Kidney (tissue), 22 donors: ENCODE measurements around the gene AKR1A1. TPM values are rescaled to one million over a fixed set of nuclear protein-coding genes. Genes with fewer than 3 reads are reported as not detected.

Experiments
- DNase-seq, 5 donors: peaks; one replicate each; pipeline ENCODE4 v3.0.0-alpha.2; 2013 to 2020
- FAIRE-seq: peaks from 2 replicates; lab custom pipeline; 2012; peaks lifted over from hg19 to GRCh38; lab: Jason Lieb, UNC
- H3K27ac ChIP-seq, 2 donors: one replicate each; pipeline ENCODE4 v1.7.0; 2013; ENCODE audit warnings: low read depth in 2 of 2, low read length in 2 of 2, inconsistent platforms in 1 of 2
- H3K27me3 ChIP-seq: one replicate; pipeline ENCODE4 v1.7.1; 2013; ENCODE audit warnings: low read length, inconsistent platforms; ENCODE audit not compliant: control insufficient read depth, insufficient read depth
- H3K36me3 ChIP-seq, 3 donors: one replicate each; pipeline versions ENCODE4 v1.7.0 to v1.7.1; 2013; ENCODE audit warnings: low read length in 3 of 3, control low read depth in 1 of 3, inconsistent platforms in 1 of 3; ENCODE audit not compliant: insufficient read depth in 3 of 3, control insufficient read depth in 2 of 3
- H3K4me1 ChIP-seq, 3 donors: one replicate each; pipeline versions ENCODE4 v1.7.0 to v1.7.1; 2013; ENCODE audit warnings: low read length in 3 of 3, inconsistent platforms in 1 of 3, low read depth in 1 of 3; ENCODE audit not compliant: control insufficient read depth in 2 of 3, insufficient read depth in 2 of 3
- H3K4me3 ChIP-seq, 3 donors: one replicate each; pipeline versions ENCODE4 v1.7.0 to v1.8.1; 2013; ENCODE audit warnings: low read length in 3 of 3, control low read depth in 1 of 3, inconsistent platforms in 1 of 3
- H3K9ac ChIP-seq, 3 donors: one replicate each; pipeline versions ENCODE4 v1.7.0 to v1.7.1; 2013; ENCODE audit warnings: low read length in 3 of 3, control low read depth in 1 of 3, inconsistent platforms in 1 of 3
- H3K9me3 ChIP-seq, 3 donors: one replicate each; pipeline versions ENCODE4 v1.7.0 to v1.7.1; 2013; ENCODE audit warnings: low read length in 3 of 3, control low read depth in 1 of 3, inconsistent platforms in 1 of 3; ENCODE audit not compliant: control insufficient read depth in 2 of 3, insufficient read depth in 1 of 3
- intact Hi-C: fragments of 100-400 bp; cut with DNase I; formaldehyde crosslinking; loops from one replicate; pipeline ENCODE4 v1.11.1; 2022
- long read RNA-seq, 10 donors: library from polyadenylated mRNA in 1 of 10; unstranded in 1 of 10; transcript quantifications; one replicate each; pipeline ENCODE4 v2.0.0 and lab custom pipeline, GENCODE V29; 2021 to 2026
- polyA plus RNA-seq: library from polyadenylated mRNA; stranded (reverse); fragments of 350-450 nt; fragmentation: Illumina TruSeq; extraction: RNeasy Lipid Tissue Mini Kit (QIAGEN cat#74804); gene quantifications from one replicate; pipeline ENCODE4 v1.2.3, GENCODE V29; 2014; ENCODE audit warnings: low read depth, low replicate concordance; ENCODE audit not compliant: insufficient read depth
- total RNA-seq: library from RNA; stranded (reverse); fragmentation: NEBNext Ultra II Directional; extraction: Animal tissue kit (Norgen Biotek cat#: 25700); gene quantifications from one replicate; pipeline ENCODE4 v1.2.1, GENCODE V29; 2021
- TF ChIP-seq, protein P1 (sequence below): IDR thresholded peaks from 3 replicates; pipeline ENCODE4 v1.5.1; 2012; ENCODE audit warnings: mild to moderate bottlenecking, moderate library complexity, borderline replicate concordance; ENCODE audit not compliant: insufficient read depth; ENCODE audit errors: extremely low read depth
- donor health status: control.
- donor health status: control.
- donor health status: control.
- donor health status: control.
- donor health status: control.
- donor health status: DM: yes; HTN: yes; CAD: no.
- donor health status: Normal renal cell carcinoma (clear cell type).

The AKR1A1 gene
- total RNA-seq, result 147 TPM
- polyA plus RNA-seq, result 431 TPM
- long read RNA-seq, donor 1, transcript AKR1A1-214 (10 exons, 1,360 nt), result minor isoform, 7 of 91 reads
- long read RNA-seq, donor 1, transcript AKR1A1-206 (3 exons, 630 nt), result minor isoform, 7 of 91 reads
- long read RNA-seq, donor 1, transcript AKR1A1-205 (4 exons, 948 nt), result minor isoform, 5 of 91 reads
- long read RNA-seq, donor 1, transcript AKR1A1-201 (9 exons, 1,166 nt), result major isoform, 23 of 91 reads
- long read RNA-seq, donor 1, partial matches to known transcripts, result 44 of 91 reads
- long read RNA-seq, donor 1, other reads (novel, unspliced or antisense), result 0 of 91 reads
- long read RNA-seq, donor 2, transcript AKR1A1-206 (3 exons, 630 nt), result minor isoform, 14 of 202 reads
- long read RNA-seq, donor 2, transcript AKR1A1-214 (10 exons, 1,360 nt), result minor isoform, 9 of 202 reads
- long read RNA-seq, donor 2, transcript AKR1A1-202 (10 exons, 1,818 nt), result minor isoform, 14 of 202 reads
- long read RNA-seq, donor 2, transcript AKR1A1-201 (9 exons, 1,166 nt), result major isoform, 53 of 202 reads
- long read RNA-seq, donor 2, partial matches to known transcripts, result 103 of 202 reads
- long read RNA-seq, donor 2, other reads (novel, unspliced or antisense), result 0 of 202 reads
- long read RNA-seq, donor 3, transcript AKR1A1-202 (10 exons, 1,818 nt), result minor isoform, 19 of 239 reads
- long read RNA-seq, donor 3, transcript AKR1A1-214 (10 exons, 1,360 nt), result minor isoform, 9 of 239 reads
- long read RNA-seq, donor 3, transcript AKR1A1-201 (9 exons, 1,166 nt), result major isoform, 86 of 239 reads
- long read RNA-seq, donor 3, transcript AKR1A1-206 (3 exons, 630 nt), result minor isoform, 10 of 239 reads
- long read RNA-seq, donor 3, partial matches to known transcripts, result 104 of 239 reads
- long read RNA-seq, donor 3, other reads (novel, unspliced or antisense), result 0 of 239 reads
- long read RNA-seq, donor 4, transcript AKR1A1-202 (10 exons, 1,818 nt), result minor isoform, 12 of 151 reads
- long read RNA-seq, donor 4, transcript AKR1A1-201 (9 exons, 1,166 nt), result major isoform, 59 of 151 reads
- long read RNA-seq, donor 4, partial matches to known transcripts, result 67 of 151 reads
- long read RNA-seq, donor 4, other reads (novel, unspliced or antisense), result 0 of 151 reads
- long read RNA-seq, donor 5, transcript AKR1A1-201 (9 exons, 1,166 nt), result major isoform, 10 of 12 reads
- long read RNA-seq, donor 5, partial matches to known transcripts, result 0 of 12 reads
- long read RNA-seq, donor 5, other reads (novel, unspliced or antisense), result 0 of 12 reads
- long read RNA-seq, donor 6, transcript AKR1A1-206 (3 exons, 630 nt), result minor isoform, 13 of 269 reads
- long read RNA-seq, donor 6, transcript AKR1A1-214 (10 exons, 1,360 nt), result minor isoform, 10 of 269 reads
- long read RNA-seq, donor 6, transcript AKR1A1-202 (10 exons, 1,818 nt), result minor isoform, 16 of 269 reads
- long read RNA-seq, donor 6, transcript AKR1A1-201 (9 exons, 1,166 nt), result major isoform, 91 of 269 reads
- long read RNA-seq, donor 6, partial matches to known transcripts, result 132 of 269 reads
- long read RNA-seq, donor 6, other reads (novel, unspliced or antisense), result 0 of 269 reads
- long read RNA-seq, donor 7, transcript AKR1A1-214 (10 exons, 1,360 nt), result minor isoform, 6 of 66 reads
- long read RNA-seq, donor 7, transcript AKR1A1-201 (9 exons, 1,166 nt), result major isoform, 33 of 66 reads
- long read RNA-seq, donor 7, transcript AKR1A1-202 (10 exons, 1,818 nt), result minor isoform, 10 of 66 reads
- long read RNA-seq, donor 7, partial matches to known transcripts, result 7 of 66 reads
- long read RNA-seq, donor 7, other reads (novel, unspliced or antisense), result 9 of 66 reads
- long read RNA-seq, donor 8, transcript AKR1A1-206 (3 exons, 630 nt), result minor isoform, 5 of 114 reads
- long read RNA-seq, donor 8, transcript AKR1A1-201 (9 exons, 1,166 nt), result major isoform, 37 of 114 reads
- long read RNA-seq, donor 8, transcript AKR1A1-202 (10 exons, 1,818 nt), result minor isoform, 7 of 114 reads
- long read RNA-seq, donor 8, partial matches to known transcripts, result 58 of 114 reads
- long read RNA-seq, donor 8, other reads (novel, unspliced or antisense), result 0 of 114 reads
- long read RNA-seq, donor 9, transcript AKR1A1-202 (10 exons, 1,818 nt), result minor isoform, 7 of 61 reads
- long read RNA-seq, donor 9, transcript AKR1A1-201 (9 exons, 1,166 nt), result major isoform, 24 of 61 reads
- long read RNA-seq, donor 9, partial matches to known transcripts, result 25 of 61 reads
- long read RNA-seq, donor 9, other reads (novel, unspliced or antisense), result 0 of 61 reads
- long read RNA-seq, donor 10, transcript AKR1A1-201 (9 exons, 1,166 nt), result major isoform, 31 of 142 reads
- long read RNA-seq, donor 10, transcript AKR1A1-202 (10 exons, 1,818 nt), result minor isoform, 11 of 142 reads
- long read RNA-seq, donor 10, transcript AKR1A1-206 (3 exons, 630 nt), result minor isoform, 14 of 142 reads
- long read RNA-seq, donor 10, transcript AKR1A1-207 (2 exons, 335 nt), result minor isoform, 8 of 142 reads
- long read RNA-seq, donor 10, partial matches to known transcripts, result 64 of 142 reads
- long read RNA-seq, donor 10, other reads (novel, unspliced or antisense), result 0 of 142 reads

DNA sequence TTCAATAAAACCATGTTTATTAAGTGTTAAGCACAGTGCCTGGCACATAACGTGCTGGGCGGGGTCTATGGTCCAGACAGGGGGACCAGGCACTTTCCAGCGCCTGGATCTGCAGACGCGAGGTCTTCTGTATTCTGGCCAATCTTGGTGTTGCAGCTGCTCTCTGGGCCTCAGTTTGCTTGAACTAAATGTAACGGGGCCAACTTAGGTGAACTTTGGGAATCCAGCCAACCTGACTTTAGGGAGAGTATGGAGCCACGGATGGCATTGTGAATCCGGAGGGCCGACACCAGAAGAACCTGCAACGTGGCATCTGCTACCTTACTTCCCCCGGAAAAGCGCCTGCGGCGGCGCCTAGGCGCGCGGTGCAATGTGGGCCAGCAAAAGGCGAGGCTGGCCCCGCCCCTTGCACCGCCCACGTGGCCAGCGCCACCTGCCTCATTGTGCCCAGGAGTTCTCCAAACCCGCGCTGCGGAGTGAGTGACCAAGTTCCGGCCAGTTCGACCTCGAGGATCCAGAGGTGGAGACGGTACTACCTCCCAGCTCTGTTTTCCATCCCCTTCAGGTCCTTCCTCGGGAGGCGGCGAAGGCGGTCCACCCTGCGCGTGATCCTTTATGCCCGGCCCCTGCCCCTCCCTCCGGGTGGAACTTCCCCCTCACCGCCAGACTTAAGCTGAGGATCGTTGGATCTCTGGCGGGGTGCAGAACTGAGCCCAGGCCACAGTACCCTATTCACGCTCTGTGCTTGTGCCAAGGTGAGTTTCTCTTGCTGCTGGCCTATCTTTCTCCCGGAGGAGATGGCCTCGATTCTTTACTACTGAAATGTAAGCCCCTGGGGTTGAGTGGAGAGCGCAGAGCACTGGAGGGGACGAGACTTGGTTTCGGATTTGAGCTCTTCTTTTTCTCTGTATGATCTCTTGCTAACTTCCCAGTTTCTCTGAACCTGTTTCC is at the start of gene AKR1A1:
TSS of gene AKR1A1 (plus strand) at position 426 of the 951 bp plus-strand sequence. CDS start 10,969 bp downstream, outside the sequence.
- peaks cover 0 to 5% (median 0%) of the 10 kb centered on the region in 3 donors for H3K36me3 ChIP-seq
- no peak for FAIRE-seq
- intact Hi-C loops, result no loop called here
- TF ChIP-seq, protein P1, sequence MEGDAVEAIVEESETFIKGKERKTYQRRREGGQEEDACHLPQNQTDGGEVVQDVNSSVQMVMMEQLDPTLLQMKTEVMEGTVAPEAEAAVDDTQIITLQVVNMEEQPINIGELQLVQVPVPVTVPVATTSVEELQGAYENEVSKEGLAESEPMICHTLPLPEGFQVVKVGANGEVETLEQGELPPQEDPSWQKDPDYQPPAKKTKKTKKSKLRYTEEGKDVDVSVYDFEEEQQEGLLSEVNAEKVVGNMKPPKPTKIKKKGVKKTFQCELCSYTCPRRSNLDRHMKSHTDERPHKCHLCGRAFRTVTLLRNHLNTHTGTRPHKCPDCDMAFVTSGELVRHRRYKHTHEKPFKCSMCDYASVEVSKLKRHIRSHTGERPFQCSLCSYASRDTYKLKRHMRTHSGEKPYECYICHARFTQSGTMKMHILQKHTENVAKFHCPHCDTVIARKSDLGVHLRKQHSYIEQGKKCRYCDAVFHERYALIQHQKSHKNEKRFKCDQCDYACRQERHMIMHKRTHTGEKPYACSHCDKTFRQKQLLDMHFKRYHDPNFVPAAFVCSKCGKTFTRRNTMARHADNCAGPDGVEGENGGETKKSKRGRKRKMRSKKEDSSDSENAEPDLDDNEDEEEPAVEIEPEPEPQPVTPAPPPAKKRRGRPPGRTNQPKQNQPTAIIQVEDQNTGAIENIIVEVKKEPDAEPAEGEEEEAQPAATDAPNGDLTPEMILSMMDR, result no peak
- peaks cover 4 to 11% (median 9%) of the 10 kb centered on the region in 3 donors for H3K4me1 ChIP-seq
- peak within 1 kb of the TSS; percentile 82 to 83 for H3K27ac ChIP-seq
- H3K4me3 ChIP-seq, result peak within 1 kb of the TSS; percentile 84 to 97 (median 94)
- DNase-seq, result peak; percentile 91 to 97 (median 96)
- no peaks in the 10 kb centered on the region for H3K9me3 ChIP-seq
- no peaks in the 10 kb centered on the region for H3K27me3 ChIP-seq
- H3K9ac ChIP-seq, result peak within 1 kb of the TSS; percentile 80 to 93 (median 89)

DNA sequence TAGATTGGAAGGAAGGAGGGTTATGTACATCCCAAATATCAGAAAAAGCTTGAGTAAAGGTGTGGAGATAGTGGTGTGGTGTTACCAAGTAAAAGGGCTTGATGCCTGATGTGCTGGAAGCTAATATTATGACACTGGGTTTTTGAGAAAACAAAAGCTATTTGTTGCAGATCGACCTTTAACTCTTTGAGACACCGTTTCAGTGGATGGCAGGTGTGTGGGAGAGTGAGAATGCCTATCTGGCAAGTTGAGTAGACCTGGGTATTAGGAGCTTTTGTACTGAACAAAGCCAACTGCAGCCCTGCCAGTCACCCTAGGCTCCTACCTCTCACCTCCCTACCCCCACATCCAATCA is 49.1 kb upstream of the AKR1A1 start:
- FAIRE-seq, result no peak
- peak in 1 of 5 donors; percentile 29 for DNase-seq
- H3K9me3 ChIP-seq, result no peaks in the 10 kb centered on the region
- H3K27me3 ChIP-seq, result no peaks in the 10 kb centered on the region
- H3K9ac ChIP-seq, result peak overlapping the region in 1 of 3 donors; percentile 2
- peak overlapping the region in 2 of 3 donors; percentile 94 to 99 for H3K4me3 ChIP-seq
- no peak overlapping the region for H3K27ac ChIP-seq
- no peaks in the 10 kb centered on the region for H3K36me3 ChIP-seq
- TF ChIP-seq, protein P1, result no peak
- H3K4me1 ChIP-seq, result peaks cover 2 to 11% (median 5%) of the 10 kb centered on the region in 3 donors
- intact Hi-C loops, result no loop called here
